GM19023 (cell line): ENCODE data around the gene PSEN1.

Experiments
- ATAC-seq: cut with Tn5 transposase; IDR thresholded peaks from one replicate; pipeline ENCODE4 v1.9.1; 2021; ENCODE audit warnings: mild to moderate bottlenecking, moderate library complexity; ENCODE audit not compliant: unreplicated experiment

Gene PSEN1

GRCh38 chr14:73264885-73265720 lies 128.8 kb downstream of the PSEN1 start:
- no peak for ATAC-seq

- no peak for ATAC-seq
Observed at GRCh38 chr14:73265721-73266046, 129.4 kb downstream of the PSEN1 start.

- ATAC-seq, result no peak
Observed at GRCh38 chr14:73266317-73266716, 130.0 kb downstream of the PSEN1 start.

GRCh38 chr14:73267474-73267873 lies 131.2 kb downstream of the PSEN1 start:
- no peak for ATAC-seq

DNA sequence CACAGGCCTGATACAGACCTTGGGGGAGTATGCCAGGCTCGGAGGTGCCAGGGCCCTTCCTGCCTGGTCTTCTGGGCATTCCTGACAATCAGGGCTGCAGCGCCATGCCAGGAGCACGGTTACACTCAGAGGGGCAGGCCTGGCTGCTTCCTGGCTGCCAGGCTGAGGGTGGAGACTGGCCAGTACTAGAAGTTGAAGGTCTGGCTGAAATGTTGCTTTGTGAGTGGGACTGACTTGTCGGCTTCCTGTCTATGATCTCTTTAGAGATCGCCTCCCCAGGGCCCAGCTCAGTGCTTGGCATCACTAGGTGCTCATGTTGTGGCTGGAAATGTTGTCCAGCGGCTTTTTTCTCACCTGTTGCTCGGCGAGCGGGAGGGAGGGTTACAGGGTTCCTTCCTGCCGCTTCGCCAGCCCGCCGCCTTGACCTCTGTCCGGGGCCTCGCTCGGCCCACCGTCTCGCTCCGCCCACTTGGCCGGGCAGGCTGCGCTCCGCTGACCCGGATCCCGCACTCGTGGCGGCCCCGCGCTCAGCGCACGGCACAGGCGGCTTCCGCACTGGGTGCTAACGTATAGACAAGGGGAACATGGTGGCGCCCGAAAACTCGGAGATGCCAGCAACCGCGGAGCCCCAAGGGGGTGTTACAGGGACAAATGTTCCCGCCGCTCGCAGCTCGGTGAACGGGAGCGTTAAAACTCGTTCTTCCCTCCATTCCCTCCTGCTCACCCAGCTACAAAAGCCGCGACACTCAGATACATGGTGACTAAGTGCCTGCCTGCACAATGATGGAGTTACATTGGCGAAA lies 133.6 kb downstream of the PSEN1 start:
- peak; percentile 76 for ATAC-seq

GRCh38 chr14:73272393-73272792 lies 136.1 kb downstream of the PSEN1 start:
- ATAC-seq, result no peak
